ENCODE data around the gene BMP6. TPM values are rescaled to one million over a fixed set of nuclear protein-coding genes. Genes with fewer than 3 reads are reported as not detected.

BMP6 gene
- total and polyA plus RNA-seq, 2 experiments from 2014 or later = 1.3 to 10.3 TPM

- peaks cover 9% of the 10 kb centered on the region; the same call in 1 of the 2 replicates for H3K4me1 ChIP-seq (ENCODE audit: insufficient read depth)
- no peaks in the 10 kb centered on the region for H3K36me3 ChIP-seq (ENCODE audit: low read depth)
- in situ Hi-C loops (cut with MboI) = loop anchor here (10.0 kb wide), 2 partner anchors 171 to 281 kb away; no protein-coding TSS in a partner anchor
- H3K4me3 ChIP-seq = no peak overlapping the region
- H3F3A ChIP-seq (ENCODE audit: insufficient read depth) = 0 out of 2 replicates have a peak, but pooled peaks cover 5% of the 10 kb centered on the region
- 0 out of 2 replicates have a peak, but pooled peaks cover 3% of the 10 kb centered on the region for H3K79me2 ChIP-seq (ENCODE audit: insufficient read depth)
- H3K9me3 ChIP-seq (ENCODE audit: low read depth) = no peaks in the 10 kb centered on the region
- WGBS, 2 experiments (ENCODE audit: low coverage in 1 of 2, low lambda C conversion rate in 2 of 2, missing lambda C conversion rate in 2 of 2) = 95 to 98% methylated on average over 6 of the region's 6 CpGs
- no peaks in the 10 kb centered on the region for H3K27me3 ChIP-seq (replicated peaks; ENCODE audit: insufficient read depth)
- TF ChIP-seq EZH2phosphoT487 (IDR thresholded peaks at IDR 0.05; ENCODE audit: insufficient read depth, low read depth) (no peak), EZH2 (IDR thresholded peaks at IDR 0.05; ENCODE audit: insufficient read depth, poor library complexity, severe bottlenecking) (no peak)
- H2AFZ ChIP-seq = no peak overlapping the region
- no peaks in the 10 kb centered on the region for H3K9me2 ChIP-seq (ENCODE audit: insufficient read depth)
- no peaks in the 10 kb centered on the region for H4K20me1 ChIP-seq (ENCODE audit: insufficient read depth)
- H3K4me2 ChIP-seq (ENCODE audit: unreplicated experiment) = no peak overlapping the region
- no peak overlapping the region for H3K9ac ChIP-seq
- DNase-seq = no peak
- H3K27ac ChIP-seq = no peak overlapping the region
Measured at GRCh38 chr6:7723554-7723953, 2.3 kb upstream of the BMP6 start.

- peak overlapping the region; percentile 77 for H3K4me3 ChIP-seq
- no peaks in the 10 kb centered on the region for H3K27me3 ChIP-seq (replicated peaks; ENCODE audit: insufficient read depth)
- H3K9me2 ChIP-seq (ENCODE audit: insufficient read depth) = no peaks in the 10 kb centered on the region
- H4K20me1 ChIP-seq (ENCODE audit: insufficient read depth) = no peaks in the 10 kb centered on the region
- DNase-seq = peak; percentile 38
- no peak overlapping the region for H3K27ac ChIP-seq
- TF ChIP-seq EZH2 (IDR thresholded peaks at IDR 0.05; ENCODE audit: insufficient read depth, poor library complexity, severe bottlenecking) = no peak
- no peak for TF ChIP-seq EZH2phosphoT487 (IDR thresholded peaks at IDR 0.05; ENCODE audit: insufficient read depth, low read depth)
- 26 to 34% methylated on average over 10 of the region's 10 CpGs for WGBS, 2 experiments (ENCODE audit: low coverage in 1 of 2, low lambda C conversion rate in 2 of 2, missing lambda C conversion rate in 2 of 2)
- H3F3A ChIP-seq (ENCODE audit: insufficient read depth) = peaks cover 14% of the 10 kb centered on the region
- 0 out of 2 replicates have a peak, but pooled peaks cover 14% of the 10 kb centered on the region for H3K79me2 ChIP-seq (ENCODE audit: insufficient read depth)
- no peaks in the 10 kb centered on the region for H3K9me3 ChIP-seq (ENCODE audit: low read depth)
- H2AFZ ChIP-seq = peak overlapping the region; percentile 69
- peaks cover 22% of the 10 kb centered on the region for H3K4me1 ChIP-seq (ENCODE audit: insufficient read depth)
- peak overlapping the region; percentile 41 for H3K9ac ChIP-seq
- in situ Hi-C loops (cut with MboI) = loop anchor here (10.0 kb wide), 2 partner anchors 169 to 279 kb away; no protein-coding TSS in a partner anchor
- no peaks in the 10 kb centered on the region for H3K36me3 ChIP-seq (ENCODE audit: low read depth)
- peak overlapping the region; percentile 70 for H3K4me2 ChIP-seq (ENCODE audit: unreplicated experiment)
Measured at GRCh38 chr6:7725412-7725811, 487 bp upstream of the BMP6 start.

DNA sequence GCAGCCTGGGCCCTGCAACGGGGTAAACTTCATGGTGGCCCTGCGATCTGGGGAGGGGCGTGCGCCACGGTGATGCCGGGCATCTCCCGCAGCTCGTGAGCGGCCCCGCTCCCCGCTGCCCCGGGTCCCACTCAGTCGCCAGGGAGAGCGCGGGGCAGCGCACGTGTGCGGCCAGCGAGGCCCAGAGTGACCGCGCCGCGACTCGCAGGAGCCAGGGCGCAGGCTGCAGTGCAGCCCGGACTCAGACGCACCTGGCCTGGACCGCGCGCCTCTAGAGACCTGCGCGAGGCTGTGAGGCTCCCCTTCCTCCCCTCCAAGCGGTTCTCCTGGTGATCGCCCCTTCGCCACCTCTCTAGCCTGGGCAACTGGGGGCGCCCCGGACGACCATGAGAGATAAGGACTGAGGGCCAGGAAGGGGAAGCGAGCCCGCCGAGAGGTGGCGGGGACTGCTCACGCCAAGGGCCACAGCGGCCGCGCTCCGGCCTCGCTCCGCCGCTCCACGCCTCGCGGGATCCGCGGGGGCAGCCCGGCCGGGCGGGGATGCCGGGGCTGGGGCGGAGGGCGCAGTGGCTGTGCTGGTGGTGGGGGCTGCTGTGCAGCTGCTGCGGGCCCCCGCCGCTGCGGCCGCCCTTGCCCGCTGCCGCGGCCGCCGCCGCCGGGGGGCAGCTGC is 652 bp downstream of the BMP6 start:
- Histone ChIP-seq H3K4me2 (ENCODE audit: unreplicated experiment) (peak overlapping the region; percentile 70), H3K36me3 (ENCODE audit: low read depth) (no peaks in the 10 kb centered on the region), H3K27ac (no peak overlapping the region), H3K9ac (peak overlapping the region; percentile 41; the same call in 1 of the 2 replicates), H3K4me1 (ENCODE audit: insufficient read depth) (peaks cover 31% of the 10 kb centered on the region), H3K9me2 (ENCODE audit: insufficient read depth) (no peaks in the 10 kb centered on the region), H4K20me1 (ENCODE audit: insufficient read depth) (no peaks in the 10 kb centered on the region), H2AFZ (peak overlapping the region; percentile 69), H3F3A (ENCODE audit: insufficient read depth) (peaks cover 23% of the 10 kb centered on the region), H3K9me3 (ENCODE audit: low read depth) (no peaks in the 10 kb centered on the region), H3K27me3 (replicated peaks; ENCODE audit: insufficient read depth) (no peaks in the 10 kb centered on the region), H3K79me2 (ENCODE audit: insufficient read depth) (0 out of 2 replicates have a peak, but pooled peaks cover 14% of the 10 kb centered on the region), H3K4me3 (peak overlapping the region; percentile 77)
- DNase-seq = peak; percentile 47
- in situ Hi-C loops (cut with MboI) = loop anchor here (10.0 kb wide), 2 partner anchors 168 to 278 kb away; no protein-coding TSS in a partner anchor
- 0 to 2% methylated on average over 37 to 40 of the region's 73 CpGs for WGBS, 2 experiments (ENCODE audit: low coverage in 1 of 2, low lambda C conversion rate in 2 of 2, missing lambda C conversion rate in 2 of 2)
- TF ChIP-seq EZH2 (IDR thresholded peaks at IDR 0.05; ENCODE audit: insufficient read depth, poor library complexity, severe bottlenecking) (no peak), EZH2phosphoT487 (IDR thresholded peaks at IDR 0.05; ENCODE audit: insufficient read depth, low read depth) (no peak)

DNA sequence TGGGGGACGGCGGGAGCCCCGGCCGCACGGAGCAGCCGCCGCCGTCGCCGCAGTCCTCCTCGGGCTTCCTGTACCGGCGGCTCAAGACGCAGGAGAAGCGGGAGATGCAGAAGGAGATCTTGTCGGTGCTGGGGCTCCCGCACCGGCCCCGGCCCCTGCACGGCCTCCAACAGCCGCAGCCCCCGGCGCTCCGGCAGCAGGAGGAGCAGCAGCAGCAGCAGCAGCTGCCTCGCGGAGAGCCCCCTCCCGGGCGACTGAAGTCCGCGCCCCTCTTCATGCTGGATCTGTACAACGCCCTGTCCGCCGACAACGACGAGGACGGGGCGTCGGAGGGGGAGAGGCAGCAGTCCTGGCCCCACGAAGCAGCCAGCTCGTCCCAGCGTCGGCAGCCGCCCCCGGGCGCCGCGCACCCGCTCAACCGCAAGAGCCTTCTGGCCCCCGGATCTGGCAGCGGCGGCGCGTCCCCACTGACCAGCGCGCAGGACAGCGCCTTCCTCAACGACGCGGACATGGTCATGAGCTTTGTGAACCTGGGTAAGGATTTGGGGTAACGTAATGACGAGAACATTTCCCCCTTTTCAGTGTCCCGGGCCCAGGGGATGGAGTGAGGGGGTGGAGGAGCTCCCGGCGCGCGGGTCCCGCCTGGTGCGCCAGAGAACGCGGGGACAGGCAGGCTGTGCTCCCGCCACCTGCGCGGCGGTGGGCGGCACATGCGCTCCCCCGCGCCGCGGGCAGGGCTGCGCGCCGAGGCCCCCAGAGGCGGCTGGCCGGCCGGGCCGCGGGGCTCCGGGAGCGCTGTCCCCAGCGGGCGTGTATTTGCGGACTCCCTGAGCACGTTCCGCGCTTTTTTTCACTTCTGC is 1.4 kb downstream of the BMP6 start:
- peak overlapping the region; percentile 59 for H3K9ac ChIP-seq

More for the DNA sequence above, 1.4 kb downstream of the BMP6 start:
- peak overlapping the region; percentile 77 for H3K4me3 ChIP-seq
- peaks cover 14% of the 10 kb centered on the region; the same call in 1 of the 2 replicates for H3K79me2 ChIP-seq (ENCODE audit: insufficient read depth)
- peak overlapping the region; percentile 91 for H3K4me2 ChIP-seq (ENCODE audit: unreplicated experiment)
- no peak overlapping the region for H3K27ac ChIP-seq
- peaks cover 29% of the 10 kb centered on the region for H3F3A ChIP-seq (ENCODE audit: insufficient read depth)
- no peaks in the 10 kb centered on the region for H3K27me3 ChIP-seq (replicated peaks; ENCODE audit: insufficient read depth)
- DNase-seq = peak; percentile 53
- no peaks in the 10 kb centered on the region for H3K9me3 ChIP-seq (ENCODE audit: low read depth)
- H2AFZ ChIP-seq = peak overlapping the region; percentile 82
- 2% methylated on average over 73 to 74 of the region's 97 CpGs for WGBS, 2 experiments (ENCODE audit: low coverage in 1 of 2, low lambda C conversion rate in 2 of 2, missing lambda C conversion rate in 2 of 2)
- H3K36me3 ChIP-seq (ENCODE audit: low read depth) = no peaks in the 10 kb centered on the region
- no peaks in the 10 kb centered on the region for H4K20me1 ChIP-seq (ENCODE audit: insufficient read depth)
- TF ChIP-seq EZH2phosphoT487 (IDR thresholded peaks at IDR 0.05; ENCODE audit: insufficient read depth, low read depth) (no peak), EZH2 (IDR thresholded peaks at IDR 0.05; ENCODE audit: insufficient read depth, poor library complexity, severe bottlenecking) (no peak)
- in situ Hi-C loops (cut with MboI) = loop anchor here (10.0 kb wide), 2 partner anchors 167 to 277 kb away; no protein-coding TSS in a partner anchor
- H3K9me2 ChIP-seq (ENCODE audit: insufficient read depth) = no peaks in the 10 kb centered on the region
- peaks cover 36% of the 10 kb centered on the region for H3K4me1 ChIP-seq (ENCODE audit: insufficient read depth)
